ENCODE results near the gene PNPLA7. TPM values are rescaled to one million over a fixed set of nuclear protein-coding genes. Genes with fewer than 3 reads are reported as not detected.

PNPLA7 gene
- total RNA-seq, 1 donor from 2014 or later, result 8.8 TPM

- no peak for TF ChIP-seq CTCF (IDR thresholded peaks at IDR 0.05; ENCODE audit: unreplicated experiment)
- Mint-ChIP-seq H3K27me3 (peaks cover 3% of the 10 kb centered on the region), H3K4me1 (ENCODE audit: low read depth) (peaks cover 7% of the 10 kb centered on the region), H3K36me3 (ENCODE audit: insufficient read depth) (no peaks in the 10 kb centered on the region), H3K9me3 (ENCODE audit: low read depth) (no peaks in the 10 kb centered on the region), H3K4me3 (ENCODE audit: low read depth) (no peak overlapping the region), H3K27ac (no peak overlapping the region)
- no peak for DNase-seq (ENCODE audit: low spot score, unreplicated experiment)
These were observed 100.2 kb downstream of the PNPLA7 start for GRCh38 chr9:137449931-137450538.

- Mint-ChIP-seq H3K9me3 (ENCODE audit: low read depth) (no peaks in the 10 kb centered on the region), H3K36me3 (ENCODE audit: insufficient read depth) (no peaks in the 10 kb centered on the region), H3K4me1 (ENCODE audit: low read depth) (peaks cover 5% of the 10 kb centered on the region), H3K27me3 (peaks cover 3% of the 10 kb centered on the region), H3K27ac (no peak overlapping the region), H3K4me3 (ENCODE audit: low read depth) (no peak overlapping the region)
- no peak for TF ChIP-seq CTCF (IDR thresholded peaks at IDR 0.05; ENCODE audit: unreplicated experiment)
- no peak for DNase-seq (ENCODE audit: low spot score, unreplicated experiment)
These were observed 100.9 kb downstream of the PNPLA7 start for GRCh38 chr9:137449081-137449844.

GRCh38 chr9:137448602-137448962 is 101.6 kb downstream of the PNPLA7 start:
- Mint-ChIP-seq H3K9me3 (ENCODE audit: low read depth) (no peaks in the 10 kb centered on the region), H3K27me3 (peaks cover 4% of the 10 kb centered on the region), H3K4me1 (ENCODE audit: low read depth) (peaks cover 5% of the 10 kb centered on the region), H3K36me3 (ENCODE audit: insufficient read depth) (no peaks in the 10 kb centered on the region), H3K27ac (no peak overlapping the region), H3K4me3 (ENCODE audit: low read depth) (no peak overlapping the region)
- no peak for TF ChIP-seq CTCF (IDR thresholded peaks at IDR 0.05; ENCODE audit: unreplicated experiment)
- no peak for DNase-seq (ENCODE audit: low spot score, unreplicated experiment)

GRCh38 chr9:137447722-137448601 is 102.2 kb downstream of the PNPLA7 start:
- no peak for TF ChIP-seq CTCF (IDR thresholded peaks at IDR 0.05; ENCODE audit: unreplicated experiment)
- no peak for DNase-seq (ENCODE audit: low spot score, unreplicated experiment)
- no peaks in the 10 kb centered on the region for H3K9me3 Mint-ChIP-seq (ENCODE audit: low read depth)
- H3K4me1 Mint-ChIP-seq (ENCODE audit: low read depth), result peaks cover 5% of the 10 kb centered on the region
- H3K36me3 Mint-ChIP-seq (ENCODE audit: insufficient read depth), result no peaks in the 10 kb centered on the region
- peaks cover 6% of the 10 kb centered on the region for H3K27me3 Mint-ChIP-seq
- no peak overlapping the region for H3K27ac Mint-ChIP-seq
- H3K4me3 Mint-ChIP-seq (ENCODE audit: low read depth), result no peak overlapping the region

- DNase-seq (ENCODE audit: low spot score, unreplicated experiment), result no peak
- Mint-ChIP-seq H3K9me3 (ENCODE audit: low read depth) (no peaks in the 10 kb centered on the region), H3K4me1 (ENCODE audit: low read depth) (peaks cover 6% of the 10 kb centered on the region), H3K27me3 (peaks cover 7% of the 10 kb centered on the region), H3K27ac (no peak overlapping the region), H3K4me3 (ENCODE audit: low read depth) (no peak overlapping the region), H3K36me3 (ENCODE audit: insufficient read depth) (no peaks in the 10 kb centered on the region)
- no peak for TF ChIP-seq CTCF (IDR thresholded peaks at IDR 0.05; ENCODE audit: unreplicated experiment)
These were observed 103.2 kb downstream of the PNPLA7 start for GRCh38 chr9:137446851-137447471.

All from progenitor cell of endocrine pancreas (in vitro differentiated cells).